Hindlimb muscle (tissue), 1 donor: Measurements from ENCODE around the gene FGGY. TPM values are rescaled to one million over a fixed set of nuclear protein-coding genes. Genes with fewer than 3 reads are reported as not detected.
"Not testable (repeated sequence)": the region's sequence is repeated elsewhere in the genome, so short reads cannot be mapped to it uniquely, and the experiment has no call there.

Experiments used
- DNase-seq: peaks from one replicate; pipeline ENCODE4 v3.0.0-alpha.2; 2013
- polyA plus RNA-seq: library from polyadenylated mRNA; unstranded; fragments of 120-200 nt; gene quantifications from one replicate; pipeline ENCODE4 v1.2.1, GENCODE V29; 2013; ENCODE audit not compliant: insufficient read length

FGGY gene
- polyA plus RNA-seq, 1 donor, result 17.2 TPM

DNA sequence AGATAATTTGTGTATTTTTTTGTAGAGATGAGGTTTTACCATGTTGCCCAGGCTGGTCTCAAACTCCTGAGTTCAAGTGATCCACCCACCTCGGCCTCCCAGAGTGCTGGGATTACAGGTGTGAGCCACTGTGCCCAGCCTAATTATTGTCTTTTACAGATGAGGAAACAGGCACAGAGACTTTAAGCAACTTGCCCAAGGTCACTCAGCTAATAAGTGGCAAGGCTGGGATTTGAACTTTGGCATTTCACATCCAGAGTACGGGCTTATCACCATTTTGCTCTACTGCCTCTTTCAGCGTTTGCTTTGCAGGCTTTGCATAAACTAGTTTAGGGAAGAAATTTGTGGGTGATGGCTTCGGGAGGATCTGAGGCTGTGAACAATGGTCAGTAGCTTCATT, 57.3 kb downstream of the FGGY start:
- not testable (repeated sequence) for DNase-seq

DNA sequence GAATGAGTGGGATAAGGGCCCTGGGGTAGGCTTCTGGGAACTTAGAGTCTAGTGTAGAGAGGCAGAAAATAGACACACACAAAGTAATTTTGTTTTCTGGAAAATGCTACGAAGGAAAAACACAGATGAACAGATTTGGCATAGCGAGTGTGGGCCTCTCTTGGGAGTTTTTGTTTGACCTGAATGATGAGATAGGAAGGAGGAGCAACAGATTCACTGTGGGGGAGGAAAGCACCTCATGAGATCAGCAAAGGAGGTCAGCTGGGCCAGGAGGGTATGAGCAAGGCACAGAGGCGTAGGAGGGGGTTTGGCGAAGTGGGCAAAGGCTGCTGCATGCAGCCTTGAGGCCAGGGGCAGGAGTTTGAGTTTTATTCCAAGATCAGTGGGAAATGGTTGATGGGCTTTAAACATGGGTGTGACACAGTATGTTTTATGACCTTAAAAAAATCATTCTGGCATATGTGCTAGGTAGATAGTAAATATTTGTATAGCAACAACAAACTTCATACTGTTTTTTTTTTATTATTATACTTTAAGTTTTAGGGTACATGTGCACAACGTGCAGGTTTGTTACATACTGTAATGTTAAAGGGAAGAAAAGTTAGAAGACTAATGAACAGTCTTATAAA, 57.9 kb downstream of the FGGY start:
- DNase-seq, result peak; percentile 44

DNA sequence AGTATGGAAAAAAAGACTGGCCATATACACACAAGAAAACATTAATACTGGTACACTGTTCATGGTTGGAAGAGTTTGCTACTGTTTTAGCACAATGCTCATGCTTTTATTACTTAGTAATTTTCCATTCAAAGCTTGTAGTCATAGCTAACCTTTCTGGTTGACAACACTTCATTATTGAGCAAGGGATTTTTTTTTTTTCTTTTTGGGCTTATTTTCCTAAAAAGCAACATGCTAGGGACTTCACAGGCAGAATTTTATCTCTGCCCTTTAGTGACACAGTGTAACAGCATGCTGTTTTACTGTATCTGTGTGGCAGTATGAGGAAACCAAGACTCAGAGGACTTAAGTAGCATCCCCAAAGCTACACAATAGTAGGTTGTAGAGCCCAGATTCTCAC, 58.5 kb downstream of the FGGY start:
- DNase-seq, result no peak

DNA sequence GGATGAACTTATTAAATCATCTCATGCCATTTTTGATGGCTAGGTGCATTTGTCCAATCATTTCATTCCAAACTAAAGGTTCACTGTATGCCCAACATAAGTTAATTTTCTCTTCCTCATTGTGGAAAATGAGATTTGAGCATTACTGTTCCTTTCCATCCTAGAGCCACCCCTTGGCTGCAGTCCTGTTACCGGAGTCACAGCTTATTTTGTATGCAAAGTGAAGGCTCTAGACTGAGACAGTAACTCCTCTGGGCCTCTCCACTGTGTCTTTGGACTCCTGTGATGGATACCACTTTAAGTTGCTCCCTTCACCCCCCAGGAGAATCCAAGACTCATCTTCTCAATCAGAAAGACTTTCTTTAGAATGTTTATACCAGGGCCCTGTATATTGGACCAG, 59.7 kb downstream of the FGGY start:
- peak; percentile 30 for DNase-seq

DNA sequence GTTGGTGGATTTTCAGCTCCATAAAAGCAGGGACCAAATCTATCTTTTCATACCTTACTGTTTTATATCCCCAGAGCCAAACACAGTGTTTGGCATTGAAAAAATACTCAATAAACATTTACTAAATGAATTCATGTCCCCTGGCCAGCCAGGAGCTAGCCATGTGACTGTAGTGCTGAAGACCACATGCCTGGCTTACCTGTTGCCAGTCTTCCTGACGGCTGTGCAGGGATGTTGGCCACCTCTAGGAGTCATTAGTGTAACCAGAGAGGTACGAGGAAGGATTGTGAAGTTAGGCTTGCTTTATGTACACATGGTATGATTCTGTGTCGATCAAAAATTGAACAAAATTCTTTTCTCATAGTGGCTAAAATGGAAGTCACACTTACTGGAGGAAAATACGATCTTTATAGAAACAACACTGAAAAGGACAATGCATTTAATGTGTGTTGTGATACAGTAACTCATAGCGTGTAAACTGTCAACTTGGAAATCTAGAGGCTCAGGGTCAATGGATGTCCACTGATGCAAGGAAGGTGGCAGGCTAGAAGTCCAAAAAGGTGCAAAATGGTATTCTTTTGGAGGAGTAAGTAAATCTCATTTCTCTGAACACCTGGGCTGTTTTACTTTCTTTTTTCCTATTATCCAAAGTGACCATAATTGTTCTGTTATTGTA, 60.9 kb downstream of the FGGY start:
- DNase-seq, result no peak

DNA sequence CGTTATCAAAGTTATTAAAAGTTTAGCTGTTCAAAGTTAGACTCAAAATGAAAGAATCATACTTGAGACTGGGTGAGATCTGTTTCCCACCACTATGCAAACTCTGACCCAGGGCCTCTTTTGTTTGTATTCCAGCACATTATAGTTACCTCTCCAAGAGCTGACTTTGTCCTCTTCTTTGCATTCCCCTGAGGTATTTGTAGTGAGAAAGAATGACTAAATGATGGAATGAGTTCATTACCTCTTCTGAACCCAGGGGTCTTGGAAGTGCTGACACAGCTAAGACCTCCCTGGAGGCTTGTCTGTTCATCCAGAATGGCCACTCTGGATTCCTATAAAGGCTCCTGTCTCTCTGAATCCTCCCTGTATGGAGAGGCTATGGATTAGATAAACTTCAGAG, 62.4 kb downstream of the FGGY start:
- no peak for DNase-seq

DNA sequence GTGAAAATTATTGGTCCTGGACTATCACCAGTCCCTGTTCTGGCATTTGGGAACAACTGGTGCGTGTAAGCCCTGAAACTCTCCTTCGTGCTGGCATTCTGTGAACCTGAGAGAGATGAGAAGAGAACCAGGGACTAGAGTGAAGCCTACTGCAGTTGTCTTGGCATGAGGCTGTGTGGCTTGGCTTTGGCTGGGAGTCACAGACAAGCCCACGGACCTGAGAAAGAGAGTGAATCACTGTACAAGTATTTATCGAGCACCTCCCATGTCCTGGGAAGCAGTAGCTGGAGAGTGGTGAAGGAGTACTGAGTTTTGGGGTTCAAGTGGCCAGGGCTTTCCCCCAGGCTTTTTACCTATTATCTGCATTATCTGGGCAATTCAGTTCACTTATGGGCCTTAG, 63.3 kb downstream of the FGGY start:
- DNase-seq, result no peak

DNA sequence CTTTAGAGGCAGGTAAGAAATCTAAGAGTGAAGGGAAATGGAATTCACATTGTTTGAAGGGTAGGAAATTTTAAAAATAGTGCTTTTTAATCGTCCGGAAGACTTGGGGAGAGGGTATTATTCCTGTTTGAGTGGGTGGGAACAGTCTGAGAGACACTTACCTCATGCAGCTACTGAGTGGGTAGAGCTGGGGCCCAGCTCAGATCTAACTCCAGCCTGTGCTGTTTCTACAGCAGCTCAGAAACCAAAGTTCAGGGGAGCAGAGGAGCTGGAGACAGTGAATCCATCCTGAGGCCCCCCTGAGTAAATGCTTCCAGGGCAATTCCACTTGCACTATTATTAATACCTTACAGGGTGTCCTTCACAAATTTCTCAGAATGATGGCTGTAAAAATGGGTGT, 63.8 kb downstream of the FGGY start:
- DNase-seq, result no peak

DNA sequence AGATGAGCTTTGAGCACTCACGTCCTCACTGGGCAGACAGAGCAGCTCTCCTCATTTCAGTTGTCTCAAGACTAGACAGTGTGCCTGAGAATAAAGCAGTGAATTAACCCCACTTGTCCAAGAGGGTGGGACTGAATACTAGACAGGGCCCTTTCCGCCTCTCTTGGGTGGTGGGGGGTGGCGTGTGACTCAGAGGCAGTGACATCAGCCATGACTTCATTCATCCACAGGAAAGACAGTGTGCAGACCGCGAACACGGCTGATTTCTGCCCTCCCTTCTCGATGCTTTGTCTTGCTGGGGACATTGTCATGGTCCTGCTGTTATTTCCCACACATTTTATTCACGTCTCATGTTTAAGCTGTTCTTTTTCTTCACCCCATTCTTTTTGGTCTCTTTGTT, 64.9 kb downstream of the FGGY start:
- no peak for DNase-seq

DNA sequence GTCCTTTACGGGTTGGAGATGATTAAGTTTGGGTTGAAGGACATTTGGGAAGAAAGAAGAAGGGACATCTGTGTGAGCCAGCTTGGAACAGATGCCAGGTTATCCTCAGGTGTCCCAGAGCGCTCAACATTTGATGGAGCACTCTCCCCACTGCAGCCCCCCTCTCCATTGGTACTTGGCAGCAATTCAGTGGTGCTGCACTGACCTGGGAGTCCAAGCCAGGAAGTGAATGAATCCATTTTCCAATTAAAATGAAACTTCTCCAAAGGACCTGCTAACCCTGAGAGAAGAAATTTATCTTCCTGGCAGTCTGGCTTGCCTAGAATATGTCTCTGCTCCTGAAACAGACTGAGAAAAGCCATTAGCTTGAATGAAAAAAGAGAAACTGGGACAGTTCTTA, 67.1 kb downstream of the FGGY start:
- DNase-seq, result no peak

DNA sequence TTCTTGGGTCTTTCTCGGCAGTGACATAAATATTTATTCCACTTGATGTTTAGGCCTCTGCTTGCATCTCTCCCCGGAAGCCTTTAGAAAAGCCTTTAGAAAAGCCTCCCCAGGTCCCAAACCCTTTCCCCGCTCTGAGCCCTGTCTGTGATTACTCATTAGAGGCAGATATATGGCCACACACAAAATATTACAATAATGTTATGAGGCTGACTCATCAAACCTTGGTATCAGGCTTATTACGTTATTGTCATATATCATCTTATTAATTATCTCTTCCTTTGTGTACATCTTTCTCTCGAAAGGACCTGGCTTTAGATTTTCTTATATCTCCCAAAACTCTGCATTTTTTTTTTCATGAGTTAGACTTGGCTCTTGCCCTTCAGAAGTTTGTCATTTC, 69.5 kb downstream of the FGGY start:
- DNase-seq, result no peak

DNA sequence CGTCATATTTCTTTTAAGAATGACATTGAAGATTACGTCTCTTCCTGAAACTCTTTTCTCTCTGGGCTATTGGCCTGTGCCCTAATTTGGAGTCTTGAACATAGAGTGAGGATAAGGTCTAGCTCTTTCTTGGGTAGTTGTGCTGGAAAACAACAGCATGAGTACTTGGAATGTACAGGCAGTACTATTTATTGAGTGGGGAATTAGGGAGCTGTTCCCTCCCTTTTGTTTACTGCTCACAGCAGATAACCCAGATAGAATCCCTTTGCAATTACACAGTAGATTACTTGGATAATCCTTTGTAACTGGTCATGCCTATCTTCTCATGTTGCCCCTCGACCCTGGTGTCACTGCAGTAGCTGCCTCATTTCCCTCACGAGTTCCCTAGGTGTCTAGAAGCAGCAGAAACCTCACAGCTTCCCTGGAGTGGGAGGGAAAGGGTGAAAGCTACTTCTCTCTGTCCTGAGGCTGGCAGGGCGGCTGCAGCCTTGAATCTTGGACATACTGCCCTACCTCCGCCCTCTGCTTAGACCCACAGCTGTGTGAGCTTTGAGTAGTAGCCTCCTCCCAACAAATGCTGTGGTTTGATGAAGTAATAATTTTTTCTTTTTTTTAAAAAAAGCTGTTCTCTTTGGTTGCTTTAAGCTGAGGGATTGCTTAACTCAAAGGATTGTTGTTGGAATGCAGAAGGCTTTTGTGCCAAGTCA, 70.6 kb downstream of the FGGY start:
- DNase-seq, result peak; percentile 65

DNA sequence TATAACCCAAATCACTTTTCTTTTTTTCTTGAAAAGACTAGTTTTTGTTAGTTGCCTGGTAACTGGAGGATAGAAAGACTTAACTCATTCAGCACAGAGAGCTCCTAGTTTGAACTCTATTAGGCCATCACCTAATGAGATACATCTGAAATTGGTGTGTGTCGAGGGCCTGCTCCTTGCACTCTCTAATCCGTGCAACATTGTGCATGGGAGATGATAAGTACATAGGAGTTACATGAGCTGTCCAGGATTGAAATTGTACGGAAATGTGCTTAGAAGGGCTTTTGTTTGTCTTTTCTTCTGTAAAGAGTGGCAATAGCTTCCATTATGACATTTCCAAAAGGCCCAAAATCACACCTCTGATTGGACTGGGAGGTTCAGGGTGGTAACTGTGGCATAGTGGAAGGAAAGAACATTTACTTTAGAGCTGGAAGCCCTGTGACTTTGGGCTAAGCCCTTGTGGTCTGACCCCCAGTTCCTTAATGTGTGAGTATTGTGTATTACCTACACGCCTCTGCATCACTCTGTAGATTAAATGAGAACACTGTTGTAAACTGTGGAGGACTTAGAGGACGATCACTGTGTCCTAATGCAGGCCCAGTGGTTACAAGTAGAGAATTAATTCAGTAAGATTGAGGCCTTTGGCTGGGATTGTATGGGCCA, 71.2 kb downstream of the FGGY start:
- no peak for DNase-seq

DNA sequence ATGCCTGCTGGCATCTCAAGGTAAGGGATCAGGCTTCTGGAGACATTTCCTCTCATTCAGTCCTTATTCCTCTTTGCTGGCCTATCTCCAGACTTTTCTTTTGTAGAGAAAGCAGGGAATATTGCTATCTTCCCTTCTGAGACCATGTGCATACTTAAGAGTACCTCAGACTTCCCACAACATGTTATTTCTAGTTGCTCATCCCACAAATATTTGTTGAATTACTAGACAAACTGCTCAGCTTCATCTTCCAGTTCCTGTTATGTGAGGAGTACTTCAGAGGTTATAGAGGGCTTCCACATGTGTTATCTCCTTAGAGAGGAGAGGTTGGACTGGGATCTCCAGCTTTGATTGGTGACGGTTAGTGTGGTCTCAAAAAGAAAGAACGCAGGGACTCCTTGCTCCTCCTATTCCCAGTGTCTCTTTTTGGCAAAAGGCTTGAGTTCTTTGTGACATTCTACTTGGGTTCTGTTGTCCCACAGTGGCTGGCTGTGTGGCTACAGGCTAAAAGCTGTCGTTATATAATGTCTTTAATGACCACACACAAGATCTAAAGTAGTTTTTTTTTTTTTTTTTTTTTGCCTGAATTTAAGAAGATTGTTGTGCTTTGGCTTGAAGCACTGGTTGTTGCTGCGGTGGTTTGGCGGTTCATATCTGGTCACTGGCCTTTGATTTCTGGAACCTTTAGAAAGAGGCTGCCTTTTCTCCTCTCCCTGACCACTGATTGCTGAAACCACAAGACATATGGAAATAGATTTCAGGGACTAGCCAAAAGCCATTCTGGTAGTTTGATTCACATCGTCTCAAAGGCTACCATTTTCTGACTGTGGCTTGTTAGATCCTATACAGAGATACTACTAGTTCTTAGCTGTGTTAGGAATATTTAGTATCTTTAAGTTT, 78.7 kb downstream of the FGGY start:
- DNase-seq, result no peak

DNA sequence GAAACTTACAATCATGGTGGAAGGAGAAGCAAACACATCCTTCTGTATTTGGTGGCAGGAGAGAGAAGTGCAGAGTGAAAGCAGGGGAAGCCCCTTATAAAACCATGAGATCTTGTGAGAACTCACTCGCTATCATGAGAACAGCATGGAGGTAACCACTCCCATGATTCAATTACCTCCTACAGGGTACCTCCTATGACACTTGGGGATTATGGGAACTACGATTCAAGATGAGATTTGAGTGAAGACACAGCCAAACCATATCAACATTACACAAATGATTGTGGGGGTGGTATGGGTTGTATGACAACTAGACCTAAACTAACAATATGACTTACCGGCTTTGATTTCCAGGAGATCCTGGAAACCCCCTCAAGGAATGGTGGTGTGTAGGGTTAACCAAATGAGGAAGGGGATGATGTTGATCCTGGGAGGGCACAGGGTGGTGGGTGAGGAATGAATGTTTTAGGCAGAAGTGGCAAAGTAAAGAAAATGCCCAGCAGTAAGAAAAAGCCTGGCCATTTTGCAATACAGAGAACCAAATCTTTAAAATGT, 80.5 kb downstream of the FGGY start:
- DNase-seq, result no peak

DNA sequence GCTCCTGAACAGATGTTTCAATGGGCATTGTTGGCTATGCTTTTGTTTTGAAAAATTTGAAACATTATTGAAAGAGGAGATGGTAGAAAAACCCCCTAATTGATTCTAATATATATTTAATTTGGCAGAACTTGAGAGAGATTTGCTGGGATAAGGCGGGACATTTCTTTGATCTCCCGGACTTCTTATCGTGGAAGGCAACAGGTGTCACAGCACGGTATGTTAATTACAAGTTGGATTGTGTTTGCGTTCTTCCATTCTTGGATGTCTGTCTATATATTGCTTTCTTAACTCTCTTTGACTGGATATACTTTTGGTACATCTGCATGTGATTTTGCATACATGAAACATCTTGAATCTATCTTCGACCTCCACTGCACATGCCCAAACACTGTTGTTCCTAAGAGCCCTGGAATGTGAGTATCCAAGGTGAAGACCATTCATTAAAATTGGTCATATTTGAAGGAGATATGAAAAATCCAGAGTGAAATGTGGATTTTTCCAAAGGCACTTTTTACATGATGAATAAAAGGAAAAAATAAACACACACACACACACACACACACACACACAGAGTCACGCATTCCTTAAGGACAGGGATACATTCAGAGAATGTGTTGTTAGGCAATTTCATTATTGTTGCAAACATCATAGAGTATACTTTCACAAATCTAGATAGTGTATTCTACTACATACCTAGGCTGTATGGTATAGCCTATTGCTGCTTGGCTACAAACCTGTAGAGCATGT, 81.9 kb downstream of the FGGY start:
- DNase-seq, result no peak

DNA sequence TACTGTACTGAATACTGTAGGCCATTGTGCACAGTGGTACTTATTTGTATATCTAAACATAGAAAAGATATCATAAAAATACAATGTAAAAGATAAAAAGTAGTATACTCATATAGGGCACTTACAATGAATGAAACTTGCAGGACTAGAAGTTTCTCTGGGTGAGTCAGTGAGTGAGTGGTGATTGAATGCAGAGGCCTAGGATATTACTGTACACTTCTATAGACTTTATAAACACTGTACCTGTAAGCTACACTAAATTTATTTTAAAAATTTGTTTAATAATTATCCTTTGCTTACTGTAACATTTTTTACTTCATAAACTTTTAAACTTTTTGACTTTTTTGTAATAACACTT, 82.5 kb downstream of the FGGY start:
- DNase-seq, result no peak

DNA sequence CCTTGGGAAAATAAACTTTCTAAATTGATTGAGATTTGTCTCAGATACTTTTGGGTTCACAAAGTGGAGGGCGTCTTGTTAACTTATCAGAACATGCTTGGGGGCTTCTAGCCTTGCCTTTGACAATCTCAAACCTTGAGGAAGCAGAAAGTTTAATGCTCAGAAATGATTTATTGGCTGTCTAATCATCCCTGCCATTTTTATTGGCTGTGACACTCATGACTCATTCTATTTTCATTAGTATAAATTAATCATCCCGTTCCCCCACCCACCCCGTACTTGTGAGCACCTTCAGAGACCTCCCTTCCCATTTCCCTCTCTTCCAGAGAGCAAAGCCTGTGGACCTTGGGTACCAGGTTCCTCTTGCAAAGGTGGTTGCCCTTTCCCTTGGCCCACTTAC, 87.1 kb downstream of the FGGY start:
- no peak for DNase-seq

DNA sequence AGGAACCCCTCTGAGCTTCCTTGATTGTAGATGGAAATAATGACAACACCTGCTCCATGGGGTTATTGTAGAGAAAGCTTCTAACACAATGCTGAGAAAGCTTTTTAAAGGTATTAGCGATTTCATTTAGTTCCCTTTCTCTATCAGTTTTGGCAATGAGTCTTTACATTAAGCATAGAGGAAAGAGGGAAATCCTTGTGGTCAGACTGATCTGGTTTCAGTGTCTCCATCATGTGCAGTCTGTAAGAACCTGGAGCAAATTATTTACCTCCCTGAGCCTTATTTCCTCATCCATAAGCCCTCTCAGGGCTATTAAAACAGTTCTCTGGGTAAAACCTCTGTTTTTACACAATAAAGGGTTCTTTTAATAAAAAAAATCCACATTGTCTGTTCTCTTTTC, 87.5 kb downstream of the FGGY start:
- DNase-seq, result no peak

DNA sequence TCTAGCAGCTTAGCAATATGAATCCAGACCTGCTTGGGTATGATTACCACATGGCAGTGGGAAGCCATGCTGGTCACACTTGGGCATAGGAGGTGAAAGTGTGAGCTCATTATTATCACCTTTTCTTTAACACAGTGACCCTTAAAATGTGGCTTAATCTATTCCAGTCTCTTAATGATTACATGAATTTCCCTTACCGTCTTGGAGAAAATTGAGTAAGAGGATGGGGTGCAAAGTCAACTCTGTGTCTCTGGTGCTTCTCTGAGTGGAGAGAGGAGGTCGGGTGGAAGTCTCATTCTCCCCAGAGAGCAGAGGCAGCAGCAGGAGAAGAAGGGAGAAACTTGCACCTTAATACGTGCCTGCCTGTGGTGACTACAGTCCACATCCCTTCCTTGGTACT, 91.3 kb downstream of the FGGY start:
- no peak for DNase-seq

DNA sequence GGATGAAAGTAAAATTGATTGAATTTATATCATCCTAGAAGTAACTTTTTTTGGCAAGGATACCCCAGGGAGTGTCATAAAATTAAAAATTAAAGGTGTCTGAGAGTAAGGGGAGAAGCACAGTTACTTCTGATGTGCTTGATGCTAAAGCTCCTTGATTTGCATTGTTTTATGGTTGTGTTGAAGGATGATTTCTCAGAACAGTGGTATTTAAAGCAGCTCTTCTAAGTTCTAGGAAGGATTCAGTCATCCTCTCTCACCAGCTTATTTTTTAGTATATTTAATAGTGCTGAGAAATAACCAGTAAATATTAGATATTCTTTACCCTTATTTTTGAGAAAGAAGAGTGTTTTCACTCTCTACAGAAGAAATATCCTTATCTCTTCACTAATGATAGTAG, 93.0 kb downstream of the FGGY start:
- DNase-seq, result no peak

DNA sequence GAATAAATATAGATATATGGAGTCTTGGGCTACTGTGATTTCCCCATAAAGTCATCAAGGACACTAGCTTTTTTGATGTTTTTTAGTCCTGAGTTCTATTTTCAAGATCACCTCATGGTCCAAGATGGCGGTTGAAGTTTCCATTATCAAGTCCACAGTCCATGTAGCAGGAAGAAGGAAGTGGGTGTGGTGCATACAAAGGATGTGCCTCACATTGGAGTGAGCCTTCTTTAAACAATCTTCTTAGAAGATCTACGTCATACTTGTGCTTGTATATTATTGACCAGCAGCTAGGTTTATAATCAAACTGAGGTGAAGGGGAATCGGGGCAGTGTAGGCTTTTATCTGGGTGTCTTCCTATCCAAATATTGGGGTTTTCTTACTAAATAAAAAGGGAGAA, 93.4 kb downstream of the FGGY start:
- DNase-seq, result no peak
